HG02798 (cell line): ENCODE measurements around the gene RPTOR.
A peak's percentile ranks its signal among the peaks of the same experiment; 100 is the strongest.

ENCODE experiments used
- ATAC-seq: cut with Tn5 transposase; IDR thresholded peaks from one replicate; pipeline ENCODE4 v1.9.1; 2021; ENCODE audit warnings: mild to moderate bottlenecking; ENCODE audit not compliant: unreplicated experiment, poor library complexity

The RPTOR gene

DNA sequence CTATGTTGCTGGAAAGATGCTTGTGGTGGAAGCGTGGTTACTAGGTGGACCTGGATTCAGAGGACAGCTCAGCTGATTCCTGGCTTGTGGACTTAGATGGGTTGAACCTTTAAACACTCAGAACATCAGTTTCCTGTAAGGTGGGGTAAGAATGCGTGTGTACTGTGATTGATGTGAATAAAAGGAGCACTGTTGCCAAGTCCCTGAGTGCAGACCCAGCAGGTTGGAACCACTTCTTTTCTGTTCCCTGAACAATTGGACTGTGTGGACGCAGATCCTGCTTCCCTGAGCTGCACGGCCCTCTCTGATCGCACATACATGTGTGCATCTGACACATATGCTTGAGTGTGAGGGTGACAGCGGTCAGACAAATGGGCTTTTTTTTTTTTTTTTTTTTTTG, 37.5 kb downstream of the RPTOR start:
- ATAC-seq: no peak

DNA sequence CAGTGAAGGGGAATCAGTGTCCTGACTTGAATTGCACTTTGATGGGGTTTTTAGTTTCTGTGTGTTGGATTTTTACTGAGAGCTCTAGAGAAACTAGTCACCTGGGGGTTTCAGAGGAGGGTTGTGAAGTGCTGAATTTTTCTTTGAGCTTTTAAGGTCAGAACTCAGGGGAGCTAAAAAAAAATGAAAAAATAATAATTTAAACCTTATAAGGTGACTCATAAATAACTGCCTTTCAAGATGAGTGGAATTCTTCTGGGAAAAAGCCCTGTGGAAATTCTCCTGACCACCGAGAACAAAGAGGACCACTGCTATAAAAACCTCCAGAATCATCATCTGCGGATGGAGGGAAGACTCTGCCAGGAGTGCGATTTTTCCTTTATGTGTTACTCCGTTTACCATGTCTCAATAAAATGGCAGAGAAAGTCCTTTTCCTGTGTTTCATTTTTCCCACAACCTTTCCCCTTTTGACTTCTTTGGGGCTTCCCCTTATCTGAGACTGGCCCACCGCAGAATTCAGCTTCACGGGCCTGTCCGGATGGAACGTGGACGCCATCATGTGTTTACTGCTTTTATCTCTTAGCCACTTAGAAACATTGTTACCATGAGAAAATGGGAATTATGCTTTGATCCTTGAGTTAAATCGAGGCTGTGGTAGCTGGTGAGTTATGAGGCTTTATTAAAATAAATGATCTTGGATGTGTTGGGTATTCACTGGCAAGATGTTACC, 39.7 kb downstream of the RPTOR start:
- ATAC-seq: no peak

DNA sequence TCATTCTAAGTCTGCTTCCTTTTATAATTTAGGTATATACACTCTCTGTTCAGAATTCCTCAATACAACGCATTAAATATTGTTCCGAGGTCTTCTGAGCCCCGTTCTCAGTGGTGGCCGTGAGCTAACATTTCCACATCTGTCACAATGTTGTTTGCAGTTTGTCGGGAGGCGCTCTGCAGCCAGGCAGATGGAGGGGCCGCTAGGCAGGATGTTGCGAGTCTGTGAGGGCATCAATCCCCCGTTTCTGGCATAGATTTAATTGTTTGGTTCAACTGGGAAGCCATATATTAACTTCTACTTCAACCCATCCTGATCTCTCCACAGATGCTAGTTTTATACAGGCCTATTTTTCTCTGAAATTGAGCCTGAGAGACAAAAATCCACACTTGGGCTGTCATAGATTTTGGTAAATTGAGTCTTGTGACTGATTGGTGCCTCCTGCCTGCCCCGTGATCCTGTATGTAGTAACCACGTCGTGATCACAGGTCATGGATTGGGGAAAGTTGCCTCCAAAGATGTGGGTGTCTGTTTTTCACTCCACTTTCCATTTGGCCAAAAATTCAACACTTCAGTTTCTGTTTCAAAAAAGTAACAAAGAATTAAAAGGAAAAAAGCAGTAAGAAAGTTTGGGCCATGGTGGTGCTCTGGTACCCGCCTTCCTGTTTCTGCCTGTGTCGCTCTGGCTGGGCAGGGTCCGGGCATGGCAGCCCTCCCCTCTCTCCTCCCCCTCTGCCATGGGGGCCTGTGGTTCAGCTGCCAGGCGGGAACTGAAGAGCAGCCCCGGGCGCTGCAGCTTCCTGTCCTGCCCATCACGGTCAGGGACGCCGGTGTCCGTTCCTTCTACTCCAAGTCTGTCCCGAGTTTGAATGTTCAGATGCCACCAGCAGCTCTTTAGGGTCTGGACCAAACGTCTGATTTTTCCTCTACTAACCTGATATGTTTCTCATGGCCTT, 41.5 kb downstream of the RPTOR start:
- ATAC-seq: no peak

DNA sequence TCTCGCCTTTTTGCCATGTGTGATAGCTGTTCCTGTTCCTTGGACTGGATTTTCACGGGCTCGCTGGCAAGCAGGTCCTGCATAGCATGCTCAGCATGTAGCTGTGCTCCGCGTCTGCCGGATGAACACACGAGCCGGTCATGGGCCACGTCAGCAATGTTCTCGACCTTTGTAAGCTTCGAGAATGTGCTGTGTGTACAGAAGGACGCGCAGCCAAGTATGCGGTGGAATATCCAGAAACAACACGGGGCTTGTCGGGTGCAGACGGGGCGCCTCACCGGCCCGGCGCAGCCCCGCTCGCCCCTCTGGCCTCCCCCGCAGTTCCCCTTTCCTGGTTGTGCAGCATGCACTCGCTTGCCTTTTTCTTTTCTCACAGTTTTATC, 42.2 kb downstream of the RPTOR start:
- no peak for ATAC-seq

GRCh38 chr17:80588702-80589383, 44.2 kb downstream of the RPTOR start:
- ATAC-seq: no peak

- no peak for ATAC-seq
Measured at GRCh38 chr17:80591788-80592187, 47.1 kb downstream of the RPTOR start.

DNA sequence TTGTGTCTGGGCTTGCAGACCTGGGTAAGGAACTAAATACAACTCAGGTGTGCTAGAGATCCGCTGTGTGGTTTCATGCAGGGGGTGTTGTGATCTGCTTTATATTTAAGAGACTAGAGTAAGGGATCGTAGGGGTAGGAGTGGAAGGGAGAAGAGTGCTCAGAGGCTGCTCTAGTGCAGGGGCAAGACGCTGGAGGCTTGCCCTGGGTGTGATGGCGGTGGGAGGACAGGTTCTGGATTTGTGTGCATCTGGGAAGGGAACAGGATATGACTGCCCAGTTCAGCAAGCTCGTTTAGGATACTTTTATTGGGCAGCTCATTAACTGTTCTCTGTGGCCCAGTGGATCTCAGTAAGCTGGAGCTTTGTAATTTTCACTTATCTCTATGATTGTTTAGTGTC, 47.6 kb downstream of the RPTOR start:
- ATAC-seq: no peak

DNA sequence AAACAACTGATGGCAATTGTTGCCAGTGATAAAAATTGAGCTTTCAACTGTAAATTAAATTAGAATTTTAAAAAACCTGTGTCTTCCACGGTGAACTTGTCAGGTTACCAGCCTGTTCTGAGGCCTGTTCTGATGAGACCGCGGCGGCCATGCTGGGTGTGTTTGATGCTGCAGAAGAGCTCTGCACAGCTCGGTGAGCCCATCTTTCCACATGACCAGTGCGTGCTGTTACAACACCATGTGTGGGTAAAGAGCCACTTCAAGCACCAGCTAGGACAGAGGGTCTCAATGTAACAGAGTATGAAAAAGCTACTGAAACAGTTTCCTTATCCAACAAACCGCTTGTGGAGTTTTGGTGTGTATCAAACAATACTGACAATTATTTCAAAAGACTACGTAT, 48.5 kb downstream of the RPTOR start:
- no peak for ATAC-seq

DNA sequence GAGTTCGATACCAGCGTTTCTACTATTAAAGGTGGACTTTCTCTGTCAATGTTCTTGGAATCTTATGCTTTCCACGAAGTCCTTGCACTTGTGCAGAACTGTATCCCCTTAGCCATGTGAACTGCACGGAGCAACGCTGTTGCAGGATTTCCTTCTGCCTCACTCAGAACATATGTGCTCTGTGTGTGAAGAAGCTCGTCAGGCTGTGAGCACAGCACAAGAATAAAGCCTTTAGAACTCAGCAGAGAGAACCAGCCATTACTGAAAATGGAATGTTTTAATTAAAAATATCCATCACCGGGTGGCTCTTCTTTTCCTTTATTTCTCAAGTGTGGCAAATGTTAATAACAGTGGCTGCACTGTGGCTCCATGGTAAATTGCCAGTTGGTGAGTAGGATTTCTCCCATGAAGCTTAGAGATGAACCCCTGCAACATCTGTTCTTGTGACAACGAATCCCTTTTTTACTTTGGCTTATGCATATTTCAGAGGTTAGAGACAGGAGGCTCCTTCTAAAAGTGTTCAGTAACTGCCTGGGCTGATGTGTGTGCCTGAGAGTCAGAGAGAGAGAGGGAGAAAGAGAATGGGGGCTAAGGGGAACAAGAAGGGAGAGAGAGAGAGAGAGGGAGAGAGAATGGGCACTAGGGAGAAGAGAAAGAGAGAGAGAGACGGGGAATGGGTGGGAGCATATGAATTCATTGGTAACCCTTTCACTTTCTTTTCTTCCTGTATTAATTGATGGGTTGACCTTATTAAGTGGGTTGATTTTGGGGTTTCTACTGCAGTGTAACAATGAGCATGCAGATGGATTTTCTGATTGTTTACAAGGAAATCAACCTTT, 50.0 kb downstream of the RPTOR start:
- ATAC-seq: no peak

- ATAC-seq: no peak
Measured at GRCh38 chr17:80596760-80597608, 52.3 kb downstream of the RPTOR start.

- no peak for ATAC-seq
Measured at GRCh38 chr17:80598813-80599545, 54.3 kb downstream of the RPTOR start.

DNA sequence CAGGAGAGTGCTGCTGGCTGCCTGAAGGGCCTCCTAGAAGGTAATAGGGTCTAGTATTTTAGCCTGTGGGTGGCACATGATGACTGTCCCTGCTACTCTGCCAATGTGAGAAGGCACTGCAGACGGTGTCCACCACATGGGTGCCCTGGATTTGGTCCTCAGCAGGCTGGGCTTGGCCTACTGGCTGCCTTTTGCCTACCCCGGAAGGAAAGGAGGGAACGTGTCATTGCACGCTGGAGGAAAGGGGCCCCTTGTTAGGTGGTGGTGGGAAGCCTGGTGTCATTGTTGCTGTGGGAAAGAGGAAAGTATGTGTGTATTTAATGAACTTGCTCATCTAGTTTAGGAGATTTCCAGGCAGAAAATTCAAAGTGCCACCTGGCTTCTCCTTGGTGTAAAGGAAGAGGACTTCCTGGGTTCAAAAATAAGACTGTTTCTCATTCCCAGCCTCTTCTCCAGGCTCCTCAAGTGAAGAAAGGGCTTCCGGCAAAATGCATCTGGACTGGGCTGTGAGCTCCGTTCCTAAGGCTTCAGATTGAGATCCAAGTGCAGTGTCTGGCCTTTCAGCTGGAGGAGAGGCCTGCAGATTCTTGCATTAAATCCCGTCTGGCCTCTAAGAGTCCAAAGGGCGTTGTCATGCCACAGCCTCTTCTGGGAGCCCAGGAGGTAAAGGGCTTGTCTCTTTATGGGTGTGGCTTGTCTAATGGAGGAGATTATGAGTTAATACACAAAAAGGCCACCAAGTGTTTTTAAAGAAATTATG, 55.1 kb downstream of the RPTOR start:
- ATAC-seq: no peak

DNA sequence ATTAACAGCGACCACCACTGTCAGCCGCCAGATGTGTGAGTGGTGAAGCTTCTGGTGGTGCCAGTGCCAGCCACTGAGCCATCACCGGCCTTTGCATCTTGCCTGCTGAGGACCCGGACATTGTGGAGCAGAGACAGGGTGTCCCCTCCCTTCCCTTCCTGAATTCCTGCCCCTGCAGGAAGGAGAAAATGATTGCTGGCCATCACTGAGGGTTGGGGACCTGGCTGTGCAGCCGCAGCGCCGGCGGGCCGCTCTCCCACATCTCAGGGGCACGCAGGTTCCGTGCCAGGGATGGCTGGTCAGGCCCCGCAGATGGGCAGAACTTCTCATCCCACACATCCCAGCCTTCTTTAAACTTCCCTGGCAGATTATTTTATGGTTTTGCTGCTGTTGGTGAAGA, 56.5 kb downstream of the RPTOR start:
- no peak for ATAC-seq

DNA sequence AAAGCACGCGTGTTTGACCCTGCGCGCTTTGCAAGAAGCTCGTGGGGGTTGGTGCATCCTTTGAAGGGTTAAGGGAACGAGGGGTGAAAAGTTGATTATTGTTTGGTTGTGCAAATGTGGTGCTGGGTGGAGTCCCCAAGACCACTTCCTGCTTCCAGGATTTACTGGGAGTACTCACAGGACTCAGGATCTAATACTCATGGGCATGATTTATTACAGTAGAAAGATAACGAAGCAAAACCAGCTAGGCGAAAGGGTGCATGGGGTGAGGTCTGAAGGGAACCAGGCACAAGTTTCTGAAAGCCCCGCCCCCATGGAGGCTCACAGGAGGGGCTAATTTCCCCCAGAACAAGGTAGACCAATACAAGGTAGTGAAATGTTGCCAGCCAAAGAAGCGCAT, 58.8 kb downstream of the RPTOR start:
- ATAC-seq: no peak

DNA sequence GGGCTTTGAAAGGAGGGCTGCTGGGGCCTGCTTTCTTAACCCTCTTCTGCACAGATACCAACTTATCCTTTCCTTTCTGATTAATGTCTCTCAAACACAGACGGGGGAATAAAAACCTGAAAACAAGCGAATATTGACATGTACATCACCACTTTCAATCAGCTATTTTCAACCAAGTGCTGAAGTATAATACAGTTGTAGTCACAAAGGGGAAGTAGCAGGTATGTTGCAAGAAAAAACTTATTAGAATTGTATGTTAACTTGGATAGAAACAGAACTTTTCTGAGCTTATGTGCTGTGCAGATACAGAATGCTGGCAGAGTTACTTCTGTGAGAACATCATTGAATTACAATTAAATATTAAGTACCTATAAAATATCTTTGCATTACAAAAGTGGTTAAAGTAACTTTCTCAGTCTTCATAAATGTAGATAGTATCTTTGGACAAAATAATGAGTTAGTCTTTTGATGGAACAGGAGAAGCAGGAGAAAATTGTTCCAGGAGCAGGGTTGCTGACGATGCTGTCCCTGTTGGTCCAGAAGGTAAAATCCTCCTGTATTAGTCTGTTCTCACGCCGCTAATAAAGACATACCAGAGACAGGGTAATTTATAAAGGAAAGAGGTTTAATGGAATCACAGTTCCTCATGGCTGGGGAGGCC, 59.5 kb downstream of the RPTOR start:
- ATAC-seq: no peak

DNA sequence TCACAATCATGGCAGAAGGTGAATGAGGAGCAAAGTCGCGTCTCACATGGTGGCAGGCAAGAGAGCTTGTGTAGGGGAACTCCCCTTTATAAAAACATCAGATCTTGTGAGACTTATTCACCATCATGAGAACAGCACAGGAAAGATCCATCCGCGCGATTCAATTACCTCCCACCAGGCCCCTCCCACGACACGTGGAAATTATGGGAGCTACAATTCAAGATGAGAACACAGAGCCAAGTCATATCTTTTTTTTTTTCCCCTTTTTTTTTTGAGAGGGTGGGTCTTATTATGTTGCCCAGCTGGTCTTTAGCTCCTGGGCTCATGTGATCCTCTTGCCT, 60.0 kb downstream of the RPTOR start:
- no peak for ATAC-seq

DNA sequence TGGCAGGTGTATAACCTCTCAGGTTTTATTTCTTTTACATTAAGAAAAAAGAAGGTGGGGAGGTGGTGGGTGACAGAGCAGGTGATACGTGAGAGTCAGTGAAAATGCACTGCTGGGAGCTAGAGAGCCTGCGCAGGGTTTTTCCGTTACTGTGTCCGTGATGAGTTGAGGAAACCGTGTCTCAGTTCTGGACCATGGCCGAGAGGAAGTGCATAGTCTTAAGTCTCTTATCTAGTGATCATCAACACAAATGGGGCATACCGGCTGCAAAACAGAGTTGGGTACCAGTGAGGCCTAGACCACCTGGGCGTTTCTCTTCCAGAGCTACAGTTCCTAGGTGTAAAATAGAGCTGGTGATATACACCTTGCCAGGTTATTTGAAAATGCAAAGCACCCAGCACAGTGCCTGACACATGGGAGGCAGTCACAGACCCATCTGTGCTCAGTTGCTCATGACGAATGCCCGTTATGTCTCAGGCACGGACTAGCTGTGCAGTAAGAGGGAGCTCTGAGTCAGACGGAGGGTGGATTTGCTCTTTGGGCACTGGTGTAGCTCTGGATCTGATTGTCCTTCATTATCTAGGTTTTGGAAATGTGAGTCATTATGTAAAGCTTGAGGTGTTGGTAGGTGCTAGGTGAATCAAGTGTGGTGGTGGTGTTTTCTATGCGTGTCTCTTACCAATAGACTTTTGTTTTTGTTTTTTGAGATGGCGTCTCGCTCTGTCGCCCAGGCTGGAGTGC, 60.9 kb downstream of the RPTOR start:
- ATAC-seq: peak; percentile 83
